Frontal cortex (tissue), 4 donors: ENCODE measurements around the gene GP1BA. TPM values are rescaled to one million over a fixed set of nuclear protein-coding genes. Genes with fewer than 3 reads are reported as not detected.

Experiments used
- DNase-seq, 2 donors: peaks; one replicate each; pipeline ENCODE4 v3.0.0; 2012; ENCODE audit warnings: low spot score in 2 of 2
- FAIRE-seq: peaks from 2 replicates; lab custom pipeline; 2012; peaks lifted over from hg19 to GRCh38; lab: Jason Lieb, UNC
- total RNA-seq: library from RNA; depleted of rRNA; stranded (reverse); fragments of >200 nt; gene quantifications from one replicate; pipeline ENCODE4 v1.2.3, GENCODE V29; 2014
- donor health status: control.
- donor health status: control.
- donor health status: control.

Gene GP1BA
- total RNA-seq, 1 donor from 2014 or later: not detected

DNA sequence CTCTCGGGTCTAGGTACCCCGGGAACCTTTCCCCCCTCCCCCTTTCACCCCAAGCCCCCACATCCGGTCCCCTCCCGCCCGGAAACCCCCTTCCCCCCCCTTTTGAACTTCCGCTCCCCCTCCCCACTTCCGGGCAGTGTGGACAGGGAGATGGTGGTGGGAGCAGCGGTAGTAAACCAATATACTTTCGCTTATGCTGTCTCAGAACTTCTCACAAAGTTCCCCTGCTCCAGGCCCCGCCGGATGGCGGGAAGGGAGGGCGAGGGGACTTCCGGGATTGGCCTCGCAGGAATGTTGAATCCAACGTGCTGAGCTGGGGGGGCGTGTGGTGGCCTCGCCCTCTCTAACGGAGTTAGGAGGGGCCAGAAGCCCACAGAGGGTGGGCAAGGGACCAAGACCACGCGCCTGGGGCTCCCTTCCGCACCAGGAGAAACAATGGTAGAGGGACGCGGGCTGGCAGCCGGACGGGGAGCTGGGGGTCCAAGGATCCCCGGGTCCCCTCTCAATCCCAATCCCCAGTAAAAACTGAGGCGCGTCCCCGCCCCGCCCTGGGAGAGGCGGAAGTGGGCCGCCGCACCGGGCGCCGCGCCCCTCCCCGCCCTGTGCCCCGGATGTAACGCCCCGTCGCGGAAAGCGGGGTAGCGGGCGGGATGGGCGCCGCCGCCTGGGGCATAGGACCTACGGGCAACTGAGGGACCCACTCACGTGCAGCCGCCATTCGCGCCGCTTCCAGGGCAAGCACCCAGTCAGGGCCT, 15.5 kb downstream of the GP1BA start:
- DNase-seq (peak; percentile 70 to 71), FAIRE-seq (no peak)

GRCh38 chr17:4948166-4948930, 16.3 kb downstream of the GP1BA start, which contains the start of gene PFN1:
Gene PFN1 (minus strand): TSS chr17:4948530. CDS start chr17:4948394, 136 bp downstream.
- no peak for FAIRE-seq

GRCh38 chr17:4948931-4949320, 16.8 kb downstream of the GP1BA start:
- FAIRE-seq: no peak

More at GRCh38 chr17:4948166-4948930, 16.3 kb downstream of the GP1BA start, which contains the start of gene PFN1:
- peak; percentile 90 to 97 for DNase-seq

GRCh38 chr17:4949321-4950074, 17.4 kb downstream of the GP1BA start:
- DNase-seq: peak; percentile 64 to 83
- FAIRE-seq: no peak

More at GRCh38 chr17:4948931-4949320, 16.8 kb downstream of the GP1BA start:
- DNase-seq: peak; percentile 95 to 97

- no peak for DNase-seq
- no peak for FAIRE-seq
These were observed 18.1 kb downstream of the GP1BA start for GRCh38 chr17:4950075-4950745.

- DNase-seq (no peak), FAIRE-seq (no peak)
These were observed 18.7 kb downstream of the GP1BA start, which contains the start of gene ENO3 for GRCh38 chr17:4950746-4951204. Gene ENO3 (plus strand): TSS chr17:4951119. CDS start chr17:4951830, 711 bp downstream.

- DNase-seq (no peak), FAIRE-seq (no peak)
These were observed 19.4 kb downstream of the GP1BA start for GRCh38 chr17:4951486-4951885.

DNA sequence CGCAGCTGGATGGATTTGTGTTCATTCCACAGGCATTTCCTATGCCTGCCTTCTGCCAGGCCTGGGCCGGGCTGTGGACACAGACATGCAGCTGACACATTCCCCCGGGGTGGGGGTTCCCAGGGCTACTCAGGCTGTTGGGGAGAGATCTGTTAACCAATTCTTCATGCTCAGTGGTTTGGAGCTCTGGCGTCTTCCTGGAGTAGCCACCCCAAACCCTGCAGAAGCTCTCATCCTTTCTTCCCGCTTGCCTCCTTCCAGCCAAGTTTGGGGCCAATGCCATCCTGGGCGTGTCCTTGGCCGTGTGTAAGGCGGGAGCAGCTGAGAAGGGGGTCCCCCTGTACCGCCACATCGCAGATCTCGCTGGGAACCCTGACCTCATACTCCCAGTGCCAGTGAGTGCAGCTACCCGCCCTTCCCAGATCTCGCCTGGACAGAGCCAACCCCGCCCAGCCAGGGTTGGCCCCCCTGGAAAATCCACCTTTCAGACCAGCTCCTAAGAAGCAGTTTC, 21.4 kb downstream of the GP1BA start:
- FAIRE-seq: no peak
- DNase-seq: no peak

DNA sequence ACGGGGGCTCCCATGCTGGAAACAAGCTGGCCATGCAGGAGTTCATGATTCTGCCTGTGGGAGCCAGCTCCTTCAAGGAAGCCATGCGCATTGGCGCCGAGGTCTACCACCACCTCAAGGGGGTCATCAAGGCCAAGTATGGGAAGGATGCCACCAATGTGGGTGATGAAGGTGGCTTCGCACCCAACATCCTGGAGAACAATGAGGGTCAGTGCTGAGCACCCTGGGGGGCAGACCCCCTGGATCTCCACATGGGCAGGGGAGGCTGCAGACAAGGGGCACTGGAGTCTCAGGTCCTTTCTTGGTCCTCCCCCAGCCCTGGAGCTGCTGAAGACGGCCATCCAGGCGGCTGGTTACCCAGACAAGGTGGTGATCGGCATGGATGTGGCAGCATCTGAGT, 23.0 kb downstream of the GP1BA start:
- FAIRE-seq (no peak), DNase-seq (no peak)

- no peak for FAIRE-seq
These were observed 24.5 kb downstream of the GP1BA start for GRCh38 chr17:4956493-4957061.

DNA sequence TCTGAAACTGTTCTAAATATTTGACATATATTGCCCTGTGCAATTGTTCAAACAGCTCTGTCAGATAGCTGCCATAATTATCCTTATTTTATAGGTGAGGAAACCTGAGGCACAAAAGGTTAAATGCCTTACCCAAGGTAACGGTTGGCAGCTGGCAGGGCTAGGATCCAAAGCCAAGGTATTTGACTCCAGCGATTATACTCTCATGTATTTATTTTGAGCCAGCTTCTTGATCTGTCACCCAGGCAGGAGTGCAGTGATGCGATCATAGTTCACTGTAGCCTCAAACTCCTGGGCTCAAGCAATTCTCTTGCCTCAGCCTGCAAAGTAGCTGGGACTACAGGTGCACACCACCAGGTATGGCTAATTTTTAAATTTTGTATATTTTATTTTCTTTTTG, 26.0 kb downstream of the GP1BA start:
- DNase-seq: no peak
- no peak for FAIRE-seq

More at GRCh38 chr17:4956493-4957061, 24.5 kb downstream of the GP1BA start:
- no peak for DNase-seq

- FAIRE-seq (no peak), DNase-seq (no peak)
These were observed 27.3 kb downstream of the GP1BA start for GRCh38 chr17:4959261-4959965.

DNA sequence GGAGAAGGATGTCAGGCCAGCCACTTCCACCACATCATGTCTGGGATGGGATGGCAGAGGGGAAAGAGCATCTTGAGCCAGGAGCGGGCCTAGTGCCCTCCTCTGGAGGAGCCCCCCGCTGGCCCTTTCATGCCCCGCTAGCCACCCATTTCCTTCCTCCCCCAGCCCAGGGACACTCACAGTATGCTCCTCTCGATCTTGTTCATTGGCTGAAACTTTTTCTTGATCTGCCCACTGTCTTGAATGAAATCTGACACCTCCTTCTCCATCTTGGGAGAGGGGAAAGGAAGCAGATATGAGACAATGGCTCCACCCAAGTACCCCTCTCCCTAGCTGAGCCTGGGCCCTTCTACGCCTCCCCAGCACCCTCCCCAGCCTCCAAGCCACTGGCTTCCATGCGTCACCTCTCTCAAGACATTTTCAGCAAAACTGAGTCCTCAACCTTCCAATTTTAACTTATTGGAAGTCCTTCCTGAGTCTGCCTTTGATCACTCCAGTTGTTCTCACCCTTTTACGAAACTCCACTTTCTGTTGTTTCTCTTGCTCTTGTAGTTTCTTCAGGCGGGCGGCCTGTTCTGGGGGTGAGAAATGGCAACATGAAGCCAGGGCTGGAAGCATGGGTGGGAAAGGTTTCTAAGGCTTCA, 28.3 kb downstream of the GP1BA start:
- no peak for FAIRE-seq
- DNase-seq: no peak

- no peak for DNase-seq
- no peak for FAIRE-seq
These were observed 33.4 kb downstream of the GP1BA start for GRCh38 chr17:4965311-4965986.

DNA sequence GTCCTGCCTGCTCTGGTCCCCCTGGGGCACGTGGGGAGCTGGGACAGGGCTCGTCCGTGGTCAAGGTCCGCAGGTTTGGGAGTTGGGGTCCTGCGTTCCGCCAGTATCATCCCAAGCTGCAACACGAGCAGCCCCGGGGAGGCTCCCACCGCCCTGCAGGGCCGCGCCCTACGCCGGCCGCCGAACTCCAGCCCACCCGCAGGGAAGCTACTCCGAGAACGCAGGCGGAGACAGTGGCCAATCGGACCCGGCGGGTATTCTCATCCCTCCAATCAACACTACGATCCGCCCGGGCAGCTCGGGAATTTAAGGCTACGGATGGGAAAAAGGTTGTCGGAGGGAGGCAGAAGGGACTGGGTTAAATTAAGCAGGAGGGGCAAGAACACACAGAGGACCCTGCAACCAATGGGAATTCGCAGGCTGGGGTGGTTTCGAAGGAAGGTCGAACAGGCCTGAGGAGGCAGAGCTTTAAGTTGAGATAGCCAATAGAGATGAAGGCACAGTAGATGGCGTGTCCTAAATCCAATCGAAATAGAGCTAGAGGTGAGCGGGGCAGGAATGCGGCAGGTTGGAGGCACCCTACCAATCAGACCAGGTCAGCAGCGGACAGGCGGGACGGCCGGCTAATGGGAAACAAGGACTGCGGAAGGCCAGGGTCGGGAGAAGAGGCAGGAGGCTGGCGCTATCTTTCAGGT, 34.9 kb downstream of the GP1BA start:
- FAIRE-seq (peak; percentile 97), DNase-seq (peak; percentile 97 to 98)

DNA sequence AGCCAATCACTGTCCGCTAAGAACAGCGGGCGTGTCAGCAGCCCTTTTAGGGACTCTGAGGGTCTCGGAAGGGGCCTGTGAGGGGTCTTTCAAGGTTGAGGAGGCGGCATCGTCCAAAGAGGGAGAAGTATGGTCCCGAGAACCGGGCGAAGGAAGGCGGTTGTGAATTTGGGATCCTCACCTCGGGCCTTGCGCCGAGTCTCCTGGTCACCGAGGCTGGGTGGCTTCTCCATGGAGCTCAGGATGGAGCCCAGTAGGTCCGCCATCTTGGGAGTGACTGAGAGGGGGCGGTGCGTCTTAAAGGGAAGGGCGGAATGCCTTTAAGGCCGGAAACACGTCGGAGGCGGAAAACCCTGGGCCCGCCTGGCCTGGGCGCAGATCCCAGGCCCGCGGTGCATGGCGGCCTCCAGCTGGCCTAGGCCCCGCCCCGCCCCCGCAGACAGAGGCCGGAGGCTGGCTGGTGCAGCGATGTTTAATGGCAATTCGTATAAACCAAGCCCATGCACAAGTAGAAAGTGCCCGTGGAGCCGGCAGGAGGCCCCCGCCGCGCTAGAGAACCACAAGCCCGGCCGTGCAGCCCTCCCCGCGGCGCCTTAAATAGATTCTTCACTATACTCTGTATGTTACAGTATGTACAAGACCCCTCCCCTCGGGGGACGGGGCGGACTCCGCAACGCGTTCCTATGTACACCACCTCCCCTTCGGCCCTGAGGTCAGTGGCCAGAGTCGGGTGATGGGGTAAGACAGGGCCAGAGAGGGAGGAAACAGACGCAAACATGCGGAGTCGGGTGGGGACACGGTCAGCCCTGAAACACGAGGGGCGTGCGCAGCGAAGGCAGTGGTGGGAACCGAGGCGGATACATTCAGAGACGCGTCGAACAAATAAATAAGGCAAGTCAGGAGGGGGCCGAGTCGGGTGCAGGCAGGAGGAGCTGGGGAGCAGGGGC, 35.7 kb downstream of the GP1BA start, which contains the start of gene SPAG7:
Gene SPAG7 (minus strand): TSS at position 279 of the 947 bp plus-strand sequence. CDS start 13 bp downstream, at position 266.
- FAIRE-seq (no peak), DNase-seq (peak; percentile 95 to 97)
